Tibial nerve (tissue), 4 donors: ENCODE measurements around the gene TTC32. TPM values are rescaled to one million over a fixed set of nuclear protein-coding genes. Genes with fewer than 3 reads are reported as not detected.

Source experiments
- DNase-seq, 2 donors: peaks; one replicate each; pipeline ENCODE4 v3.0.0-alpha.2; 2019; ENCODE audit warnings: low spot score in 2 of 2
- H3K27ac ChIP-seq, 4 donors: fragments of 200-600 bp; sonication (generic) in 3 of 4; one replicate each; pipeline ENCODE4 v1.5.1; 2017 to 2019; ENCODE audit warnings: mild to moderate bottlenecking in 1 of 4
- H3K27me3 ChIP-seq, 2 donors: fragments of 200-600 bp; sonication (generic) in 1 of 2; one replicate each; pipeline versions ENCODE4 v1.5.1 to v1.6.0; 2017 to 2019
- H3K36me3 ChIP-seq, 3 donors: fragments of 200-600 bp; sonication (generic); one replicate each; pipeline ENCODE4 v1.5.1; 2018 to 2019
- H3K4me1 ChIP-seq, 4 donors: fragments of 200-600 bp; sonication (generic) in 3 of 4; one replicate each; pipeline ENCODE4 v1.5.1; 2017 to 2019
- H3K4me3 ChIP-seq, 4 donors: fragments of 200-600 bp; sonication (generic) in 3 of 4; one replicate each; pipeline ENCODE4 v1.5.1; 2017 to 2019; ENCODE audit warnings: mild to moderate bottlenecking in 1 of 4, moderate library complexity in 1 of 4
- H3K9me3 ChIP-seq, 4 donors: fragments of 200-600 bp; sonication (generic) in 3 of 4; one replicate each; pipeline ENCODE4 v1.5.1; 2017 to 2019
- EP300 ChIP-seq, 2 donors: sonication (generic); formaldehyde crosslinking; IDR thresholded peaks; one replicate each; pipeline ENCODE4 v1.6.1; 2017; ENCODE audit warnings: antibody characterized with exemption in 2 of 2, mild to moderate bottlenecking in 1 of 2
- POLR2A ChIP-seq, 2 donors: fragments of 450-650 bp; IDR thresholded peaks; one replicate each; pipeline ENCODE4 v1.6.1; 2017; ENCODE audit warnings: antibody characterized with exemption in 2 of 2, mild to moderate bottlenecking in 2 of 2, moderate library complexity in 2 of 2
- WGBS, 2 donors: methylation state at CpG; one replicate each; pipeline ENCODE4 v1.1.5; 2018; 5-methylcytosine and 5-hydroxymethylcytosine counted together
- total RNA-seq, 4 donors: library from RNA; depleted of rRNA; stranded (reverse); fragments of >200 nt; gene quantifications; one replicate each; pipeline ENCODE4 v1.1.0, GENCODE V29; 2016
- TF ChIP-seq, protein P1 (sequence below), 5 experiments: fragments of 200-600 bp in 3 of 5; fragments of 450-650 bp in 2 of 5; sonication (generic) in 3 of 5; IDR thresholded peaks; one replicate each; pipeline ENCODE4 v1.5.1; 2016 to 2019; ENCODE audit warnings: antibody characterized with exemption in 5 of 5, mild to moderate bottlenecking in 3 of 5, moderate library complexity in 2 of 5

TTC32 gene
- total RNA-seq, 4 donors from 2014 or later = 9.6 to 19.7 (median 15.6) TPM

DNA sequence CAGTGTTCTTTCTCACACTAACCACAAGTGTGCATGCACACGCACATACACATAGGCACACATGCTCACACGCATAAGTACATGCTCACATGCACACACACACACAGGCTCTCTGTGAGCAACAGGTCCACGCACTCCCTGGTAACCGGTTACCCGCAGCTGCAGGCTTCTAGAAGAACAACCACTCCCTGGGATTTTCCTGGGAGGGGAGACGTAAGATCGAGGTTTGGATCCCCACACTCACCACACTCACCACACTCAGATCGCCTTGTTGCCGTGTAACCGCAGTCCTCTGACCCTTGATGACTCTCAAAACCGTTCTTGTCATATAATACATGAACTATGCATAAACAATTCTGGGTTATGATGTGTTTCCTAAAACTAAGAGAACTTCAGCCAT lies 42.2 kb downstream of the TTC32 start:
- H3K27ac ChIP-seq = no peak overlapping the region

DNA sequence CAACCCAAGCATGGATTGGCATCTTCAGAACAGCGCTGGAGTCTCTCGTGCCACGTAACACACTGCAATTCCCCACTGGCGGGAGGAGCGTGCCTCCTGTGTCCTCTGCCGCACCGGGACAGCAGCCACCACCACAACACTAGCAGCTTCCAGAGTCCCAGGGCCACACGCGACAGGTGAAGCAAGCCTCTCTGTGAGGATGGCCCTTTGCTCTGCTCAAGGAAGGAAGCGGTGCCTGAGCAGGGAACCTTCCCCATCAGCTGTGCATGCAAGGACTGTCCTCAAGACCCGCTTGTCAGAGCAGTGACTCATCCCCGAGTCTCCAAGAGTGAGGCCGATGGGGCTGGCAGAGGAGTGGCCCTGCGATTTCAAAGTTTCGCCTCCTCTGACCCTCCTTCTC lies 44.0 kb downstream of the TTC32 start:
- Histone ChIP-seq H3K4me3 (no peak overlapping the region), H3K27ac (no peak overlapping the region), H3K9me3 (no peaks in the 10 kb centered on the region), H3K36me3 (no peaks in the 10 kb centered on the region), H3K27me3 (no peaks in the 10 kb centered on the region), H3K4me1 (peaks cover 0 to 4% (median 2%) of the 10 kb centered on the region in 4 donors)
- no peak for TF ChIP-seq EP300 (IDR thresholded peaks at IDR 0.05)
- TF ChIP-seq, protein P1, sequence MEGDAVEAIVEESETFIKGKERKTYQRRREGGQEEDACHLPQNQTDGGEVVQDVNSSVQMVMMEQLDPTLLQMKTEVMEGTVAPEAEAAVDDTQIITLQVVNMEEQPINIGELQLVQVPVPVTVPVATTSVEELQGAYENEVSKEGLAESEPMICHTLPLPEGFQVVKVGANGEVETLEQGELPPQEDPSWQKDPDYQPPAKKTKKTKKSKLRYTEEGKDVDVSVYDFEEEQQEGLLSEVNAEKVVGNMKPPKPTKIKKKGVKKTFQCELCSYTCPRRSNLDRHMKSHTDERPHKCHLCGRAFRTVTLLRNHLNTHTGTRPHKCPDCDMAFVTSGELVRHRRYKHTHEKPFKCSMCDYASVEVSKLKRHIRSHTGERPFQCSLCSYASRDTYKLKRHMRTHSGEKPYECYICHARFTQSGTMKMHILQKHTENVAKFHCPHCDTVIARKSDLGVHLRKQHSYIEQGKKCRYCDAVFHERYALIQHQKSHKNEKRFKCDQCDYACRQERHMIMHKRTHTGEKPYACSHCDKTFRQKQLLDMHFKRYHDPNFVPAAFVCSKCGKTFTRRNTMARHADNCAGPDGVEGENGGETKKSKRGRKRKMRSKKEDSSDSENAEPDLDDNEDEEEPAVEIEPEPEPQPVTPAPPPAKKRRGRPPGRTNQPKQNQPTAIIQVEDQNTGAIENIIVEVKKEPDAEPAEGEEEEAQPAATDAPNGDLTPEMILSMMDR (IDR thresholded peaks at IDR 0.05) = no peak
- no peak for TF ChIP-seq POLR2A (IDR thresholded peaks at IDR 0.05)
- DNase-seq = no peak
- 93 to 95% methylated on average over 15 of the region's 15 CpGs for WGBS, 2 donors

More for the DNA sequence above, 42.2 kb downstream of the TTC32 start:
- H3K4me3 ChIP-seq = no peak overlapping the region
- 78 to 79% methylated on average over 11 of the region's 11 CpGs for WGBS, 2 donors
- H3K9me3 ChIP-seq = no peaks in the 10 kb centered on the region
- H3K27me3 ChIP-seq = no peaks in the 10 kb centered on the region
- H3K36me3 ChIP-seq = no peaks in the 10 kb centered on the region
- DNase-seq = no peak
- TF ChIP-seq EP300 (IDR thresholded peaks at IDR 0.05) (no peak), POLR2A (IDR thresholded peaks at IDR 0.05) (no peak)
- TF ChIP-seq, protein P1 (IDR thresholded peaks at IDR 0.05) = no peak
- peaks cover 0 to 12% (median 6%) of the 10 kb centered on the region in 4 donors for H3K4me1 ChIP-seq

DNA sequence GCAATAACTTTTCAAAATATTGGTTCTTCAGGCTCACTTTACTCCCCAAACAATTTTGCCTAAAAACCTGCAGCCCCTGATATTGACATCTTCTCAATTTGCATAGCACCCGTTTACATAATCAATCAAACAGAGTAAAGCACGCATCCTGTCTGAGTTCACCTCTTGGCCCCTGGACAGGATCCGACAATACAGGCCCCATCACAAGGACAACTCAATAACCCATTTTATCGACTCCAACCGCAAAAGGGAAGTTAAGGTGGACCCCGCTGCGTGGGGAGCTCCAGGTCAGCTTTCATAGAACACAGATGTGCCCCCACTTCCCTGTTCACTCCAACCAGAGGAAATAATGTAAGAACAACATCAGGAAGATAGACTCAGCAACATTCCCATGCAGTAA lies 44.7 kb downstream of the TTC32 start:
- TF ChIP-seq POLR2A (IDR thresholded peaks at IDR 0.05) (no peak), EP300 (IDR thresholded peaks at IDR 0.05) (no peak)
- TF ChIP-seq, protein P1 (IDR thresholded peaks at IDR 0.05) = no peak
- H3K9me3 ChIP-seq = no peaks in the 10 kb centered on the region
- no peak for DNase-seq
- no peaks in the 10 kb centered on the region for H3K27me3 ChIP-seq
- no peak overlapping the region for H3K4me3 ChIP-seq
- peaks cover 0 to 3% (median 1%) of the 10 kb centered on the region in 4 donors for H3K4me1 ChIP-seq
- no peaks in the 10 kb centered on the region for H3K36me3 ChIP-seq
- H3K27ac ChIP-seq = no peak overlapping the region
- WGBS, 2 donors = 69 to 73% methylated on average over 7 of the region's 7 CpGs

DNA sequence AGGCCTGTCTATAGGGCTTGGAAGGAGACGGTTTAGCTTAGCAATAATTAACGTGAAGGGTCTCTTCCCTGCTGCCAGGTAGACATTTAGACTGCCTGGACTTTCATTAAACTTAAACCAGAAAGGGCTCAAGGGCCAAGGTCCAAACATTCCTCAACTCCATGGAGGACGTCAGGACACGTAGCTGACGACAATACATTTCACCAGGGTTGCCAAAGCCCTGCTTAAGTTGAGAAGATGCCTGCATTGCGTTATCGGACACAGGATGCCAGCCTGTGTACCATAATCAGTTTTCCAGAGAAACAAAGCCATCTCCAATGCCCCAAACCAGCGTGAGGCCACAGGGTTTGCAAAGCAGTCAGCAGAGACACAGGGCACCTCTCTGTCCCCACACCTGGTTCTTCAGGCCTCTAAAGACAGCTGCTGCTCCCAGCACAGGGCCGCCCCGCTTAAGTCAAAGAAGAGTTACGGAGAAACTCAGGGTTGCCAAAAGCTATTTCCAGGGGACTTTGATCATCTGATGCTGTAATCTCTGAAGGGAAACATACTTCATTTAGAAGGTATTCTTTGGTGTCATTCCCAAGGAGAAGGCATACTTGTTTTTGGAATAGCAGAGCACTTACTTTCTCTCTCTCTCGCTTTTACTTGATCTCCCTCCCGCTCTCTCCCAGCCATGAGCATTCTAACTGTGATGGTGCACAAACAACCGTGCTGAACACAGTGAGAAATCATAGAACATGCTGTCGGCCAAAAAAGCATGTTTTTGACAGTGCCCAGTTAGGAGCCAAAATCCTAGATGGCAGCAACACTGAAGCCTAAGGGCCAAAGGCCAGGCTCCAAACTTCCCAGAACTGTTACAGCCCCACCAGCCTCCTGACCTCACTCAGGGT lies 46.0 kb downstream of the TTC32 start:
- 84 to 88% methylated on average over 15 of the region's 15 CpGs for WGBS, 2 donors
- DNase-seq = no peak
- Histone ChIP-seq H3K9me3 (no peaks in the 10 kb centered on the region), H3K27me3 (no peaks in the 10 kb centered on the region), H3K36me3 (no peaks in the 10 kb centered on the region), H3K27ac (no peak overlapping the region), H3K4me3 (no peak overlapping the region), H3K4me1 (no peaks in the 10 kb centered on the region)
- TF ChIP-seq, protein P1 (IDR thresholded peaks at IDR 0.05) = no peak
- no peak for TF ChIP-seq POLR2A (IDR thresholded peaks at IDR 0.05)
- TF ChIP-seq EP300 (IDR thresholded peaks at IDR 0.05) = no peak
